GM12872 (cell line): Measurements from ENCODE around the gene MACIR.

ENCODE experiments used
- TF ChIP-seq, protein P1 (sequence below): IDR thresholded peaks from 3 replicates; pipeline ENCODE4 v1.5.1; 2011; ENCODE audit warnings: low read depth, mild to moderate bottlenecking, low read length, moderate library complexity; ENCODE audit not compliant: insufficient read depth

Gene MACIR

DNA sequence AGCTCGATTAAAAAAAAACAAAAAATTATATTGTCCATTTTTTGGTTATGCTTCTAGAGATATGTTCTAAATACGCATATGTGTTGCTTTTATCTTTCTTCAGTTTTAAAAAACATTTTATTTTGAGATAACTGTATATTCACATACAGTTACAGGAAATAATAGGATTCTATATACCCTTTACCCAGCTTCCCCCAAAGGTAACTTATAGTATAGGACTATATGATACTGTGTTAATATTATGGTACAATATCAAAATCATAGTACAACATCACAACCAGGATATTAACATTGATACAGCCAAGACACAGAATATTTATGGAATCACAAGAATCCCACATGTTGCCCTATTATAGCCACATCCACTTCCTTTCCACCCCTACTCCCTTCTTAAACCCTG lies 9.5 kb upstream of the MACIR start:
- TF ChIP-seq, protein P1, sequence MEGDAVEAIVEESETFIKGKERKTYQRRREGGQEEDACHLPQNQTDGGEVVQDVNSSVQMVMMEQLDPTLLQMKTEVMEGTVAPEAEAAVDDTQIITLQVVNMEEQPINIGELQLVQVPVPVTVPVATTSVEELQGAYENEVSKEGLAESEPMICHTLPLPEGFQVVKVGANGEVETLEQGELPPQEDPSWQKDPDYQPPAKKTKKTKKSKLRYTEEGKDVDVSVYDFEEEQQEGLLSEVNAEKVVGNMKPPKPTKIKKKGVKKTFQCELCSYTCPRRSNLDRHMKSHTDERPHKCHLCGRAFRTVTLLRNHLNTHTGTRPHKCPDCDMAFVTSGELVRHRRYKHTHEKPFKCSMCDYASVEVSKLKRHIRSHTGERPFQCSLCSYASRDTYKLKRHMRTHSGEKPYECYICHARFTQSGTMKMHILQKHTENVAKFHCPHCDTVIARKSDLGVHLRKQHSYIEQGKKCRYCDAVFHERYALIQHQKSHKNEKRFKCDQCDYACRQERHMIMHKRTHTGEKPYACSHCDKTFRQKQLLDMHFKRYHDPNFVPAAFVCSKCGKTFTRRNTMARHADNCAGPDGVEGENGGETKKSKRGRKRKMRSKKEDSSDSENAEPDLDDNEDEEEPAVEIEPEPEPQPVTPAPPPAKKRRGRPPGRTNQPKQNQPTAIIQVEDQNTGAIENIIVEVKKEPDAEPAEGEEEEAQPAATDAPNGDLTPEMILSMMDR: no peak

DNA sequence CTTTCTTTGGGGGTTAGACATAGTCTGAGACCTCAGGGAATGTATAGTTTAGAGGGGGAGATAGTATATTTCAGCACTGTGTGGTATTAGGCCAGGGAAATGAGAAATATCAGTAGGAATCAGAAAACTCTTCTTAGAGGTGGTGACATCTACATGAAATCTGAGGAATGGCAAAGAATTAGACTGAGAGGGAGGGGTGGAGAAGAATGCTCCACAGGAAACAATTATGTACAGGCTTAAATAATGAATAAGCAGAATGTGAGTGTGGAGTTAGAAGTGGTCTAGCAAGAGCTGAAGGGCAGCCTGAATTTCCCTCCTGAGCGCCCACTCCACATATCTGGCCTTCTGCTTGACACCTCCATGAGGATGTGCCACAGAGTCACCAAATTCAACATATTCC lies 3.6 kb upstream of the MACIR start:
- TF ChIP-seq, protein P1: no peak

DNA sequence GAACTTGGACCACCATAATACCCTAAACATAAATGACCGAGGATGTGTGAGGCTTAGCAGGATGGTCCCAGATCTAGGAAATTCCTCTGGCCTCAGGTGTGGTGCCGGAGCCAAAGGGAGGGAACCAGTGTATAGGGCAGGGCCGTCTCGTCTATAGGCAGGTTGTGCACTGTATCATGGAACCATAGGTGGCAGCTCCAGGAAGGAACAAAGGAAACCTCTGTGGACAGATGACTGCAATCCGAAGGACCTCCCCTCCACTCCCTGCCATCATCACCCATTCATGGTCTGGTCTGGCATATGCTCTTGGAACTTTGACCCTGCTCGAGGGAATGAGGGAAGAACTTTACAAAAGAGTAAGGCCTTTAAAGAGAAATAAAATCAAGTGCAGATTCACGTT lies 2.9 kb upstream of the MACIR start:
- TF ChIP-seq, protein P1: no peak

DNA sequence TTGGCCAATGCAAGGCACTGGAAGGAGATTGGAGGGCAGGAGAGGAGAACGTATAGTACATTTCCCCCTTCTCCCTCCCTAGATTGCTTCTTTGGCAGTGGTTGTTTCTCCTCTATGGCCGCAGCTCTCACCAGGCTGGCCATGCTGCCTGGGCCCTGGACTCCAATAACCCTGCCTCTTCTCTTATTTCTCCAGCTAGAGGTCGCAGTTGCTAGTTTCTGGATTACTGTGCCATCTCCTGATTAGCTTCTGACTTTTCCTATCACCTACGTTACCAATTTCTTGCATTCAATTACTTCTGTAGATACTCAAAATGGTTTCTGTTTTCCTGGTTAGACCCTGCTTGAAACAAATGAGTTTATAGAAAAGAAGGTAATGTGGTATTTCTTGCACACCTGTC lies 2.4 kb upstream of the MACIR start:
- TF ChIP-seq, protein P1: peak; percentile 49

DNA sequence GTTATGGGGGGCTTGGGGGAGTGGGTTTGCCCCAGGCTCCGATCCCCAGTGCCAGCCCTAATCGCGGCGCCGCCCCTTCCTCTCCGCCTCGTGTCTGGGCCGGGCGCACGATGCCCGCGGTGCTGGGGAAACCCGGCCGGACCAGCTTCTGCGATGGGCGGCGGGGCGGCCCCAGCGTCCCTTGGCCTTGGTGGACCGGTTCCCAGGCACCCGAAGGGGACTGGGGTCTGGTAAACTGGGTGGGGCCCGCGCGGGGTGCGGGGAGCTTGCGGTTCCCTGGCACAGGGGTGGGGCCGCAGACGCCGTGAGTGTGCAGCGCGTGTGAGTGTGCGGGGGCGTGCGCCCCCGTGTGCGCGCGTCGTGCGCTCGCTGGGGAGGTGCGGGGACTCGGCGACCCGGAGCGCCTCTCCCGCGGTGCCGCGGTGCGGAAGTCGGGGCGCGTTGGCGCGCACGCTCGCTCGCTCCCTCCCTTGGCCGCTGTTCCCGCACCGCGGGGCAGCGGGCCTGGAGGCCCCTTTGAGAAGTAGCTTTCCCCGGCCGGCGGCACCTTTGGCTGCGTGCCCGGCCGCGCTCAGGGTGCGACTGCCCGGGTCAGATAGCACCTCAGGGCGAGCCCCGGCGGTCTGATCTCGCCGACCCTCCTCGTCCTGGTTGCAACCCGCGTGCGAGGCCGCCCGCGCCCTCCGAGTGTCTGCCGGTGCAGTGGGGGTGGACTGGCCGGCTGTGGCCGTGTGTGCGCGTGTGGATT lies 568 bp downstream of the MACIR start:
- TF ChIP-seq, protein P1: no peak

DNA sequence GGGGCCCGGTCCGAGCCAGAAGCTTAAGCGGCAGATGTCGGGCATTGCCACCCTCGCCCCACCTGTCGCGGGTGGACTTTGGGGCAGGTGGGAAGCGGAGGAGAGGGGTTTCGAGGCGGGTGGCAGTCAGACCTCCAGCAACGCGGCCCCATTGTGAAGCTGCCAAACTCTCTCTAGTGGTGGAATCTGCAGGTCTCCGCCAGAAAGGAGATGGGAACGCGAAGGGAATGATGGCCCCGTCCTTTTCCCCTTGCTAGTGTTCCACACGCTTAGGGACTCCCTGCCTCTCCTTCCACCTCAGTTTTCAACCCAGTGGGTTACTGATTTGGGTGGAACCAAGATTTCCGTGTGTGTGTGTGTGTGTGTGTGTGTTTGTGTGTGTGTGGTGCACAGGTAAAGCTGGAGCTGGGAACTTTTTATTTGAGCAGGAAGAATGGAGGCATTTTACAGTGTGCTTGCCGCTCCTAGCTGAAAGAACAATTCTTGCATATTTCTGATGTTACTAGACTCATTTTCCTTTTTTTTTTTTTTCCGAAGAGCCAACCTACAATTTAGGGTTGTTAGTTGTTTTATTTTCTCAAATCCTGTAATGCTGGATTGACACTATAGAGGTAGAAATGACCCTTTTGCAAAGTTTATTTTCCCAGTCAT lies 1.3 kb downstream of the MACIR start:
- TF ChIP-seq, protein P1: no peak

DNA sequence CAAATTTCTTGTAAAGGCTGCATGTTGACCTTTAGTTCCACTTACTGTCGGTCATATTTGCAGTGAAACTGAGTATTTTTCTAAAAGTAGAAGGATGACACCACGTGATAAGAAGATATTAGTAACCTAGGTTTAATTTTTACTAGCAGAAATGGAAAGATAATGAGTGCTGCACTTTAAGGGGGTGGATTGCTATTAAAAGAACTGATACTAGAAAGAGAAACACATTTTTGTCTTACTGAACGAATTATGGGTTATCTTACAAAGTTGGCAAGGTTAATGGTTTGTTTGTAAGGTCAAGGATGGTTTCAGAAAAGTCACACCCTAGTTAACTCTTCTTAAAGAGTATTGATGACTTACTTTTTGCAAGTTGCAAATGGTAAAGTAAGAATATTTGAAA lies 2.4 kb downstream of the MACIR start:
- TF ChIP-seq, protein P1: no peak
